Prostate gland (tissue), 2 donors: Measurements from ENCODE around the gene TBC1D16.

Experiments used
- POLR2A ChIP-seq: fragments of 450-650 bp; IDR thresholded peaks from one replicate; pipeline ENCODE4 v1.6.1; 2016; ENCODE audit warnings: antibody characterized with exemption, mild to moderate bottlenecking
- TF ChIP-seq, protein P1 (sequence below), 4 experiments: fragments of 200-600 bp in 2 of 4; fragments of 450-650 bp in 2 of 4; sonication (generic) in 2 of 4; IDR thresholded peaks; 1 replicate in 3 of 4; 2 replicates in 1 of 4; pipeline ENCODE4 v1.5.1; 2016 to 2019; ENCODE audit warnings: antibody characterized with exemption in 4 of 4, mild to moderate bottlenecking in 2 of 4, moderate library complexity in 2 of 4

DNA sequence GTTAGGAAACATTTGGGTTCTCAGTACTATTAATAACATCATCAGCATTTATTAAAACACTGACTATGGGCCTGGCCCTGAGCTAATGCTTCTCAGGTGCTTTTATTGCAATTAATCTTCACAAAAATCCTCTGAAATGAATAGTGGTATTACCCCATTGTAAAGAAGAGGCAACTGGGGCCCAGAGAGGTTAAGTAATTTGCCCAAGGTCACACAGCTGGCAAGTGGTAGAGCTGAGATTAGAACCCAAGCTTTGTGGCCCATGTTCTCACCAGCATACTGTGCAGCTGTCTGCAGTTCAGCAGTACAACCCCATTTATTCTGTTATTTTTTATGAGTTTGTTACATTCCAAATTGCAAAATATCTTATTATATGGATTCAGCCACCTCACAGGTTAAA is 82.3 kb downstream of the TBC1D16 start:
- no peak for TF ChIP-seq POLR2A
- TF ChIP-seq, protein P1, sequence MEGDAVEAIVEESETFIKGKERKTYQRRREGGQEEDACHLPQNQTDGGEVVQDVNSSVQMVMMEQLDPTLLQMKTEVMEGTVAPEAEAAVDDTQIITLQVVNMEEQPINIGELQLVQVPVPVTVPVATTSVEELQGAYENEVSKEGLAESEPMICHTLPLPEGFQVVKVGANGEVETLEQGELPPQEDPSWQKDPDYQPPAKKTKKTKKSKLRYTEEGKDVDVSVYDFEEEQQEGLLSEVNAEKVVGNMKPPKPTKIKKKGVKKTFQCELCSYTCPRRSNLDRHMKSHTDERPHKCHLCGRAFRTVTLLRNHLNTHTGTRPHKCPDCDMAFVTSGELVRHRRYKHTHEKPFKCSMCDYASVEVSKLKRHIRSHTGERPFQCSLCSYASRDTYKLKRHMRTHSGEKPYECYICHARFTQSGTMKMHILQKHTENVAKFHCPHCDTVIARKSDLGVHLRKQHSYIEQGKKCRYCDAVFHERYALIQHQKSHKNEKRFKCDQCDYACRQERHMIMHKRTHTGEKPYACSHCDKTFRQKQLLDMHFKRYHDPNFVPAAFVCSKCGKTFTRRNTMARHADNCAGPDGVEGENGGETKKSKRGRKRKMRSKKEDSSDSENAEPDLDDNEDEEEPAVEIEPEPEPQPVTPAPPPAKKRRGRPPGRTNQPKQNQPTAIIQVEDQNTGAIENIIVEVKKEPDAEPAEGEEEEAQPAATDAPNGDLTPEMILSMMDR (IDR thresholded peaks at IDR 0.05), result no peak
